GM12878 (cell line): ENCODE data around the gene PTPN20. TPM values are rescaled to one million over a fixed set of nuclear protein-coding genes. Genes with fewer than 3 reads are reported as not detected.

Experiments
- ATAC-seq: fragments of 200-7000 bp; cut with Tn5 transposase; 3 replicates; pipeline ENCODE4 v1.9.1; 2020; ENCODE audit warnings: mild to moderate bottlenecking, moderate library complexity
- BruUV-seq: library from RNA; stranded (reverse); fragments of 400-500 nt; replicated peaks from 2 replicates; lab custom pipeline; 2021; lab: Mats Ljungman, UMichigan
- CTCF ChIA-PET: fragments of 300-600 bp; sonication (Branson Sonifier 250); formaldehyde crosslinking; extraction: SDS; loops from one replicate; lab custom pipeline; 2021; ENCODE audit warnings: inconsistent platforms; lab: Yijun Ruan, JAX
- POLR2A ChIA-PET: fragments of 350-600 bp; formaldehyde crosslinking; extraction: SDS; loops from one replicate; lab custom pipeline; 2021; ENCODE audit warnings: inconsistent platforms; lab: Charles Lee
- RAD21 ChIA-PET: fragments of 300-600 bp; sonication (Branson Sonifier 250); formaldehyde crosslinking; loops from one replicate; lab custom pipeline; 2023; ENCODE audit warnings: antibody characterized with exemption; ENCODE audit not compliant: unreplicated experiment; lab: Charles Lee
- SMC1A ChIA-PET: fragments of 300-600 bp; sonication (Branson Sonifier 250); formaldehyde crosslinking; loops from one replicate; lab custom pipeline; 2023; ENCODE audit not compliant: unreplicated experiment, uncharacterized antibody; lab: Charles Lee
- DNase-seq: peaks from one replicate; pipeline ENCODE4 v3.0.0-alpha.2; 2011; ENCODE audit warnings: low read depth, low spot score
- FAIRE-seq: peaks from 3 replicates; lab custom pipeline; 2011; peaks lifted over from hg19 to GRCh38; lab: Jason Lieb, UNC
- H2AFZ ChIP-seq: 2 replicates; pipeline ENCODE4 v1.6.0; 2011; ENCODE audit warnings: low read depth, low read length, control low read depth; ENCODE audit not compliant: control insufficient read depth
- H3K27ac ChIP-seq: 2 replicates; pipeline ENCODE4 v1.5.1; 2011; ENCODE audit warnings: control low read depth; ENCODE audit not compliant: control insufficient read depth, insufficient read depth
- H3K27me3 ChIP-seq, 2 experiments: replicated peaks in 1 of 2; 2 replicates each; pipeline versions ENCODE4 v1.6.0 to v1.6.1; 2011; ENCODE audit warnings: low read length in 1 of 2; ENCODE audit not compliant: control insufficient read depth in 2 of 2, insufficient read depth in 2 of 2
- H3K36me3 ChIP-seq, 2 experiments: 2 replicates each; pipeline ENCODE4 v1.5.1; 2011; ENCODE audit warnings: low read length in 1 of 2; ENCODE audit not compliant: control insufficient read depth in 2 of 2, insufficient read depth in 2 of 2
- H3K4me1 ChIP-seq: 2 replicates; pipeline ENCODE4 v1.6.1; 2011; ENCODE audit warnings: mild to moderate bottlenecking, low read length, moderate library complexity, mixed read lengths; ENCODE audit not compliant: control insufficient read depth, insufficient read depth
- H3K4me2 ChIP-seq: 2 replicates; pipeline ENCODE4 v1.6.0; 2011; ENCODE audit warnings: control low read depth; ENCODE audit not compliant: control insufficient read depth, insufficient read depth
- H3K4me3 ChIP-seq: fragments of 200-600 bp; sonication (generic); 2 replicates; pipeline ENCODE4 v1.5.1; 2016
- H3K79me2 ChIP-seq: 2 replicates; pipeline ENCODE4 v1.6.0; 2011; ENCODE audit warnings: low read length; ENCODE audit not compliant: control insufficient read depth, insufficient read depth
- H3K9ac ChIP-seq: 2 replicates; pipeline ENCODE4 v1.8.0; 2011; ENCODE audit warnings: low read length, control low read depth, mixed read lengths; ENCODE audit not compliant: control insufficient read depth, insufficient read depth
- H3K9me3 ChIP-seq: replicated peaks from 3 replicates; pipeline ENCODE4 v1.5.1; 2011; ENCODE audit warnings: mild to moderate bottlenecking, low read length; ENCODE audit not compliant: control insufficient read depth, insufficient read depth
- H4K20me1 ChIP-seq: 2 replicates; pipeline ENCODE4 v1.6.0; 2011; ENCODE audit not compliant: control insufficient read depth, insufficient read depth
- BHLHE40 ChIP-seq, 2 experiments: fragments of 450-650 bp in 1 of 2; IDR thresholded peaks; 2 replicates each; pipeline ENCODE4 v1.6.1; 2011 to 2017; ENCODE audit warnings: low read depth in 2 of 2, borderline replicate concordance in 1 of 2, improper control_type of control experiment in 1 of 2, low read length in 1 of 2, mild to moderate bottlenecking in 1 of 2
- CEBPB ChIP-seq, 2 experiments: fragments of 150-350 bp in 1 of 2; IDR thresholded peaks; 2 replicates each; pipeline ENCODE4 v1.6.1; 2012 to 2014; ENCODE audit warnings: low read depth in 2 of 2, low read length in 2 of 2, borderline replicate concordance in 1 of 2, inconsistent platforms in 1 of 2
- EED ChIP-seq: sonication (generic); IDR thresholded peaks from 2 replicates; pipeline ENCODE4 v1.6.1; 2016; ENCODE audit warnings: antibody characterized with exemption, low read depth
- IKZF1 ChIP-seq: fragments of 450-650 bp; conservative IDR thresholded peaks from 2 replicates; pipeline ENCODE4 v1.6.1; 2017; ENCODE audit warnings: antibody characterized with exemption, mild to moderate bottlenecking
- KAT2A ChIP-seq: conservative IDR thresholded peaks from 2 replicates; pipeline ENCODE4 v1.6.1; 2011; ENCODE audit warnings: low read depth, low read length; ENCODE audit not compliant: control insufficient read depth
- LARP7 ChIP-seq: fragments of 450-650 bp; IDR thresholded peaks from 2 replicates; pipeline ENCODE4 v1.6.1; 2017; ENCODE audit warnings: mild to moderate bottlenecking
- MYC ChIP-seq: IDR thresholded peaks from 2 replicates; pipeline ENCODE4 v1.6.1; 2011; ENCODE audit warnings: mild to moderate bottlenecking, low read length, moderate library complexity, inconsistent platforms; ENCODE audit not compliant: insufficient read depth, insufficient replicate concordance, insufficient read length, severe bottlenecking
- NR2C2 ChIP-seq: IDR thresholded peaks from 2 replicates; pipeline ENCODE4 v1.6.1; 2011; ENCODE audit warnings: borderline replicate concordance, low read depth; ENCODE audit not compliant: control insufficient read depth, insufficient read length
- RCOR1 ChIP-seq: conservative IDR thresholded peaks from 2 replicates; pipeline ENCODE4 v1.6.1; 2012; ENCODE audit warnings: low read depth, low read length, improper control_type of control experiment
- STAT3 ChIP-seq: IDR thresholded peaks from 2 replicates; pipeline ENCODE4 v1.6.1; 2011; ENCODE audit warnings: low read depth, low read length, improper control_type of control experiment
- ZNF384 ChIP-seq: IDR thresholded peaks from 2 replicates; pipeline ENCODE4 v1.6.1; 2012; ENCODE audit warnings: low read depth, mild to moderate bottlenecking, low read length, improper control_type of control experiment, borderline replicate concordance
- ZSCAN29 ChIP-seq: fragments of 450-650 bp; IDR thresholded peaks from 2 replicates; pipeline ENCODE4 v1.6.1; 2017; ENCODE audit warnings: mild to moderate bottlenecking, moderate library complexity
- WGBS: methylation state at CpG from one replicate; pipeline ENCODE4 v1.1.6; 2016; ENCODE audit warnings: low lambda C conversion rate; ENCODE audit not compliant: insufficient replicate concordance, insufficient coverage; ENCODE audit errors: missing lambda C conversion rate; 5-methylcytosine and 5-hydroxymethylcytosine counted together
- in situ Hi-C: fragments of 300-500 bp; cut with MboI; formaldehyde crosslinking; loops from 9 replicates; pipeline ENCODE4 v1.14.3; 2018; ENCODE audit warnings: mixed read lengths
- intact Hi-C: fragments of 100-400 bp; cut with micrococcal nuclease; formaldehyde crosslinking; loops from one replicate; pipeline ENCODE4 v1.14.2; 2022; ENCODE audit not compliant: unreplicated experiment
- polyA plus RNA-seq, 11 experiments: library from polyadenylated mRNA; depleted of rRNA in 4 of 11; unstranded in 6 of 11; stranded (reverse) in 5 of 11; fragments of >200 nt; fragmentation: Nextera tagmentation in 4 of 11; fragmentation: Illumina TruSeq in 1 of 11; extraction: Ambion mirVana in 4 of 11; extraction: Trizol in 1 of 11; gene quantifications; 1 replicate in 1 of 11; 2 replicates in 10 of 11; pipeline versions ENCODE4 v1.2.1 to v1.2.3, GENCODE V29; 2011 to 2016; ENCODE audit warnings: inconsistent platforms in 2 of 11, missing spikeins in 2 of 11, low read depth in 1 of 11
- total RNA-seq, 4 experiments: library from RNA; depleted of rRNA in 3 of 4; stranded (reverse); fragments of >200 nt in 3 of 4; fragmentation: Illumina TruSeq in 1 of 4; extraction: Trizol in 1 of 4; gene quantifications; 2 replicates each; pipeline versions ENCODE4 v1.2.1 to v1.2.3, GENCODE V29; 2013 to 2021
- TF ChIP-seq, protein P1 (sequence below): fragments of 450-650 bp; IDR thresholded peaks from 2 replicates; pipeline ENCODE4 v1.6.1; 2017; ENCODE audit warnings: antibody characterized with exemption, mild to moderate bottlenecking, moderate library complexity
- TF ChIP-seq, protein P2 (sequence below): fragments of 450-650 bp; IDR thresholded peaks from 2 replicates; pipeline ENCODE4 v1.6.1; 2016; ENCODE audit warnings: mild to moderate bottlenecking
- TF ChIP-seq, protein P3 (sequence below): IDR thresholded peaks from 2 replicates; pipeline ENCODE4 v1.6.1; 2011; ENCODE audit warnings: borderline replicate concordance, low read depth, mild to moderate bottlenecking, moderate library complexity, low read length; ENCODE audit not compliant: insufficient read depth, poor library complexity, severe bottlenecking
- TF ChIP-seq, protein P4 (sequence below): IDR thresholded peaks from 2 replicates; pipeline ENCODE4 v1.6.1; 2011; ENCODE audit warnings: low read depth, mild to moderate bottlenecking, low read length, moderate library complexity, borderline replicate concordance; ENCODE audit errors: extremely low read depth

PTPN20 gene
- total and polyA plus RNA-seq, 10 of the 15 experiments (the other 5 are each of a cell fraction or from before 2014, with no cell fraction given), result 0.04 to 3.4 (median 0.10) TPM; not detected in 4

DNA sequence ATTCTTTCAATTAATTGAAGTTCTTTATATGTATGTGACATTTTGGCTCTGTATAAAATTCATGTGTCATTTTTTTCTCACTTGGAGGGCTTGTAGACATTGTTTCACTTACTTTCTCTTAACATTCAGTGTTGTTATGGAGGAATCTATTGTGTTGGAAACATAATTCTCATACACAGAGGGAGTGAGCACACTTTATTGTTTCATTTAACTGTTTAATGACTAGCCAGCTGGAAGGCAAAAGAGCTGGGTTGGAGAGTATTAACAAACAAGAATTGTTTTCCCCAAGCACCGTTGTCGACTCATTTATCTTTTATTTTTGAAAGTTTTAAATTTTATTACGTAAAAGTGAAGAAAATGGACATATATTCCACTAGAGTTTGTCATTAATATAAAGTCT lies 98.8 kb downstream of the PTPN20 start:
- H3K27ac ChIP-seq, result no peak overlapping the region
- intact Hi-C loops, result no loop called here
- WGBS, result 12% methylated on average over 3 of the region's 3 CpGs
- H3K79me2 ChIP-seq, result no peaks in the 10 kb centered on the region
- ChIA-PET SMC1A (no interaction called here), RAD21 (no interaction called here), CTCF (interaction anchor here (0.9 to 1.1 kb wide), 2 partner anchors 10 to 17 kb away, joined by 3 read pairs; no protein-coding TSS in a partner anchor), POLR2A (no interaction called here)
- FAIRE-seq, result no peak
- no peaks in the 10 kb centered on the region for H3K36me3 ChIP-seq
- H3K9me3 ChIP-seq, result no peaks in the 10 kb centered on the region
- no peak for ATAC-seq
- DNase-seq, result no peak
- H3K4me2 ChIP-seq, result no peak overlapping the region
- BruUV-seq, result no TSS peak
- H4K20me1 ChIP-seq, result no peaks in the 10 kb centered on the region
- H2AFZ ChIP-seq, result no peak overlapping the region
- H3K4me1 ChIP-seq, result no peaks in the 10 kb centered on the region
- H3K9ac ChIP-seq, result no peak overlapping the region
- in situ Hi-C loops, result no loop called here
- H3K27me3 ChIP-seq, result no peaks in the 10 kb centered on the region; a peak in 2 of 4 replicates
- no peak overlapping the region for H3K4me3 ChIP-seq
- TF ChIP-seq MYC (no peak), BHLHE40 (IDR thresholded peaks at IDR 0.05; ENCODE audit: borderline replicate concordance in 1 of 2, low read depth in 2 of 2, low read length in 1 of 2) (no peak), ZNF384 (no peak), CEBPB (IDR thresholded peaks at IDR 0.05; ENCODE audit: borderline replicate concordance in 1 of 2, low read depth in 2 of 2, low read length in 2 of 2) (no peak), LARP7 (no peak), EED (no peak), STAT3 (no peak), KAT2A (no peak), IKZF1 (no peak), ZSCAN29 (no peak), NR2C2 (no peak), RCOR1 (no peak)
- TF ChIP-seq, protein P1, sequence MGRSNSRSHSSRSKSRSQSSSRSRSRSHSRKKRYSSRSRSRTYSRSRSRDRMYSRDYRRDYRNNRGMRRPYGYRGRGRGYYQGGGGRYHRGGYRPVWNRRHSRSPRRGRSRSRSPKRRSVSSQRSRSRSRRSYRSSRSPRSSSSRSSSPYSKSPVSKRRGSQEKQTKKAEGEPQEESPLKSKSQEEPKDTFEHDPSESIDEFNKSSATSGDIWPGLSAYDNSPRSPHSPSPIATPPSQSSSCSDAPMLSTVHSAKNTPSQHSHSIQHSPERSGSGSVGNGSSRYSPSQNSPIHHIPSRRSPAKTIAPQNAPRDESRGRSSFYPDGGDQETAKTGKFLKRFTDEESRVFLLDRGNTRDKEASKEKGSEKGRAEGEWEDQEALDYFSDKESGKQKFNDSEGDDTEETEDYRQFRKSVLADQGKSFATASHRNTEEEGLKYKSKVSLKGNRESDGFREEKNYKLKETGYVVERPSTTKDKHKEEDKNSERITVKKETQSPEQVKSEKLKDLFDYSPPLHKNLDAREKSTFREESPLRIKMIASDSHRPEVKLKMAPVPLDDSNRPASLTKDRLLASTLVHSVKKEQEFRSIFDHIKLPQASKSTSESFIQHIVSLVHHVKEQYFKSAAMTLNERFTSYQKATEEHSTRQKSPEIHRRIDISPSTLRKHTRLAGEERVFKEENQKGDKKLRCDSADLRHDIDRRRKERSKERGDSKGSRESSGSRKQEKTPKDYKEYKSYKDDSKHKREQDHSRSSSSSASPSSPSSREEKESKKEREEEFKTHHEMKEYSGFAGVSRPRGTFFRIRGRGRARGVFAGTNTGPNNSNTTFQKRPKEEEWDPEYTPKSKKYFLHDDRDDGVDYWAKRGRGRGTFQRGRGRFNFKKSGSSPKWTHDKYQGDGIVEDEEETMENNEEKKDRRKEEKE, result no peak
- TF ChIP-seq, protein P2, sequence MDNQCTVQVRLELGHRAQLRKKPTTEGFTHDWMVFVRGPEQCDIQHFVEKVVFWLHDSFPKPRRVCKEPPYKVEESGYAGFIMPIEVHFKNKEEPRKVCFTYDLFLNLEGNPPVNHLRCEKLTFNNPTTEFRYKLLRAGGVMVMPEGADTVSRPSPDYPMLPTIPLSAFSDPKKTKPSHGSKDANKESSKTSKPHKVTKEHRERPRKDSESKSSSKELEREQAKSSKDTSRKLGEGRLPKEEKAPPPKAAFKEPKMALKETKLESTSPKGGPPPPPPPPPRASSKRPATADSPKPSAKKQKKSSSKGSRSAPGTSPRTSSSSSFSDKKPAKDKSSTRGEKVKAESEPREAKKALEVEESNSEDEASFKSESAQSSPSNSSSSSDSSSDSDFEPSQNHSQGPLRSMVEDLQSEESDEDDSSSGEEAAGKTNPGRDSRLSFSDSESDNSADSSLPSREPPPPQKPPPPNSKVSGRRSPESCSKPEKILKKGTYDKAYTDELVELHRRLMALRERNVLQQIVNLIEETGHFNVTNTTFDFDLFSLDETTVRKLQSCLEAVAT, result no peak
- TF ChIP-seq, protein P3, sequence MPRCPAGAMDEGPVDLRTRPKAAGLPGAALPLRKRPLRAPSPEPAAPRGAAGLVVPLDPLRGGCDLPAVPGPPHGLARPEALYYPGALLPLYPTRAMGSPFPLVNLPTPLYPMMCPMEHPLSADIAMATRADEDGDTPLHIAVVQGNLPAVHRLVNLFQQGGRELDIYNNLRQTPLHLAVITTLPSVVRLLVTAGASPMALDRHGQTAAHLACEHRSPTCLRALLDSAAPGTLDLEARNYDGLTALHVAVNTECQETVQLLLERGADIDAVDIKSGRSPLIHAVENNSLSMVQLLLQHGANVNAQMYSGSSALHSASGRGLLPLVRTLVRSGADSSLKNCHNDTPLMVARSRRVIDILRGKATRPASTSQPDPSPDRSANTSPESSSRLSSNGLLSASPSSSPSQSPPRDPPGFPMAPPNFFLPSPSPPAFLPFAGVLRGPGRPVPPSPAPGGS, result no peak
- TF ChIP-seq, protein P4, sequence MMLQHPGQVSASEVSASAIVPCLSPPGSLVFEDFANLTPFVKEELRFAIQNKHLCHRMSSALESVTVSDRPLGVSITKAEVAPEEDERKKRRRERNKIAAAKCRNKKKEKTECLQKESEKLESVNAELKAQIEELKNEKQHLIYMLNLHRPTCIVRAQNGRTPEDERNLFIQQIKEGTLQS, result no peak
